NCI-H2081 (cell line): ENCODE data around the gene MRTFA.
"Not testable (repeated sequence)": the region's sequence is repeated elsewhere in the genome, so short reads cannot be mapped to it uniquely, and the experiment has no call there.

Experiments
- DNase-seq, 2 experiments: peaks; one replicate each; lab custom pipeline; 2025; lab: John Stamatoyannopoulos, UW

The MRTFA gene

DNA sequence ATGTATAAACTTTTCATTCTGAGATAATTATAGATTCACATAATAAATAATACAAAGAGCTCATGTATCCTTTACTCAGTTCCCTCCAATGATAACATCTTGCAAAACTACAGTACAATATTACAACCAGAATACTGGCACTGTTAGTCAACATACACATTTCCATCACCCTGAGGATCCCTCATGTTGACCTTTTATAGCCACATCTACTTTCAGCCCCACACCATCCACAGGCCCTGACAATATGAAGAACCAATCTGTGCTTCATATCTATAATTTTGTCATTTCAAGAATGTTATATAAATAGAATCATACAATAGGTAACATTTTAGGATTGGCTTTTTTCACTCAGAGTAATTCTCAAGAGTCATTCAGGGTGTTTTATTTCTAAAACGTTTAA is 115.5 kb downstream of the MRTFA start:
- DNase-seq: no peak

DNA sequence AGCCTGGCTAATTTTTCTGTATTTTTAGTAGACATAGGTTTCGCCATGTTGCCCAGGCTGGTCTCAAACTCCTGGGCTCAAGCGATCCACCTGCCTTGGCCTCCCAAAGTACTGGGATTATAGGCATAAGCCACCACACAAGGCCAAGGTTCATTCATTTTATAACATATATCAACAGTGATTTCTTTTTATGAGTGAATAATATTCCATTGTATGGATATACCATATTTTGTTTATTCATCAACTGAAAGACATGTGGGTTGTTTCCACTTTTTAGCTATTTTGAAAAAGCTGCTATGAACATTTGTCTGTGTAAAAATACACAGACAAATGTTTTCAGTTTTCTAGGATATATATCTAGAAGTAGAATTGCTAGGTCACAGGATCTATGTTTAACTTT is 116.0 kb downstream of the MRTFA start:
- no peak for DNase-seq

DNA sequence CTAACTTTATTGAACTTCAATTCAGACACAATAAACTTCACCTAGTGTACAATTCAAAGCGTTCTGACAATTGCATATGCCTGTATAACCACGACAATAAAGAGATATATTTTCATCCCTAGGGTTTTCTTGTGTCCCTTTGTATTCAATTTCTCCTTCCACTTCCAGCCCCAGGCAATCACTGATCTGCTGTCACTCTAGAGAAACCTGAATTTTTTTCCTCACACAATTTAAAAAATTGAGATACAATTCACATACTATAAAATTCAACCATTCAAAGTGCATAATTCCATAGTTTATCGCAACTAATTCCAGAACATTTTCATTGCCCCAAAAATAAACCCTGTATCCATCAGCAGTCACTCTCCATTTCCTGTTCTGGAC is 116.6 kb downstream of the MRTFA start:
- no peak for DNase-seq

DNA sequence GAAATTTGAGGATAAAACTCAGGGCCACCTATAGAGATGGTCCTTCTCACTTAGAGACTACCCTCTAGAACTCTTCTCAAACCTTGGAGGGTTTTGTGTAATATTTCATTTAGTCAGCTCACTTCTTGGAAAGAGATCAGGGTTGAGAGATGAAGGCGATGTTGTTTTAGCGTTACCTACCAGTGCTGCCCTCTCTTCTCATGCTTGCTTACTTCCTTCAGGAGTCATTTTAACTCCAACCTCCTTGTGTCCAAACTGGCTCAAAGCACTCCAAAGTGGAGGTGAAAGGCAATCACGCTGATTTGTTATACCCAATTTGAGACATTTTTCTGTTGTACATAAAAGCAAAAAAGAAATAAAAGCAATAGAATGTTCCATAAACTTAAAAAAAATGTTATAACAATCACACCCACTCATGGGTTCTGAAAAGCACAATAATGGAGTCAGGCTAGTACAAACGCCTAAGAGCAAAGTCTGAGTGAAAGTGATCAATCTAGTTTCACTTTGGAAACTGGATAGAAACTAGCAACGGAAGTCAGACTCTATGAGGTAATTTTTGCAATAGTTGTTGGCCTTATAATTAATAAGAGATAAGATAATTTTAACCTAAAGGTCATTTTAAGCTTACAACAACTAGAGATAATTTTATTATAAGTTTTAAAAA is 117.1 kb downstream of the MRTFA start:
- no peak for DNase-seq

DNA sequence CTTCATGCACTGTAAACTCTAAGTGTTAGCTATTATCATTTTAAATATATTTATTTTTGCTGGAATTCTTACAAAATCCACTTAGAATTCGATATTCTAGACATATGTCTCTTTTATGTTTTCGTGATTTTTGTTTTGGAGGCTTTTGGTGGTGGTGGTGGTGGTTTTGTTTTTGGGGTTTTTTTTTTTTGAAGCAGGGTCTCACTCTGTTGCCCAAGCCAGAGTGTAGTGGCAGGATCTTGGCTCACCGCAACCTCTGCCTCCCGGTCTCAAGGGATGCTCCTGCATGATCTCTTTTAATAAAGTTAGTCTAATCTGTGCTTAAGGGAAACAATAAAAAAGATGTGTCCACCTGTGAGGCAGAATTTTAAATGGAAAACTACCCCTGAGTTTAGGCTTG is 117.7 kb downstream of the MRTFA start:
- DNase-seq: no peak

DNA sequence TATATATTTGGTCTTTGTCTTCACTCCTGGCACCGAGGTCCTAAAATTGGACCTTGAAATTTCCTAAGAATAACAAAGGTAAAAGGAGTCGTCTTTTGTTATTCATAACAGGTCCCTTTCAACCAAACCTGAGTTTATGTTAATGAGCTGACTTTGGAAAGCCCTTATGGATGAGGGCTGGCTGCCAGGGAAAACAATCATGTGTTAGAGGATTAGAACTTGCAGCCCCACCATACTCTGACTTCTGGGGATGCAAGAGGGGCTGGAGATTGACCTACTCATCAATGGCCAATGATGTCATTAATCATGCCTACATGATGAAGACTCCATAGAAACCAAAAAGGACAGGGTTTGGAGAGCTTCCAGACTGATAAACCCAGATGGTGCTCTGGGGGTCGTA is 118.9 kb downstream of the MRTFA start:
- no peak for DNase-seq

DNA sequence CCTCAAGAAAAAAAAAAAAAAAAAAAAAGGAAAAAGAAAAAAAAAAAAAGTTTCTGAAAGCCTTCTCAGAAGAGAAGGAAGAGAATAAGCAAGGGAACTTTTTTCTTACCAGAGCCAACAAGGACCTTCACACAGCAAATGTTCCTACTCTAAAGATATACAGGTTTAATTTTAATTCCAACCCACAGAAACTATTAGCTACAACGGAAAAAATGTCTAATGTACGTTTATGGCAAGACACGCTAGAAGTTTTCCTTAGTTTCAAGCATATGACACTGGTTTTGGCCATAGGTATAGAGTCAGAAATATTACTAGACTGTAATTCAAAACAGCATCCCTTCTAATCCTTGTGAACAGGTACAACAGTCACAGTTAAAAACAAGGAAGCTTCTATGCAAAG is 120.1 kb downstream of the MRTFA start:
- no peak for DNase-seq

DNA sequence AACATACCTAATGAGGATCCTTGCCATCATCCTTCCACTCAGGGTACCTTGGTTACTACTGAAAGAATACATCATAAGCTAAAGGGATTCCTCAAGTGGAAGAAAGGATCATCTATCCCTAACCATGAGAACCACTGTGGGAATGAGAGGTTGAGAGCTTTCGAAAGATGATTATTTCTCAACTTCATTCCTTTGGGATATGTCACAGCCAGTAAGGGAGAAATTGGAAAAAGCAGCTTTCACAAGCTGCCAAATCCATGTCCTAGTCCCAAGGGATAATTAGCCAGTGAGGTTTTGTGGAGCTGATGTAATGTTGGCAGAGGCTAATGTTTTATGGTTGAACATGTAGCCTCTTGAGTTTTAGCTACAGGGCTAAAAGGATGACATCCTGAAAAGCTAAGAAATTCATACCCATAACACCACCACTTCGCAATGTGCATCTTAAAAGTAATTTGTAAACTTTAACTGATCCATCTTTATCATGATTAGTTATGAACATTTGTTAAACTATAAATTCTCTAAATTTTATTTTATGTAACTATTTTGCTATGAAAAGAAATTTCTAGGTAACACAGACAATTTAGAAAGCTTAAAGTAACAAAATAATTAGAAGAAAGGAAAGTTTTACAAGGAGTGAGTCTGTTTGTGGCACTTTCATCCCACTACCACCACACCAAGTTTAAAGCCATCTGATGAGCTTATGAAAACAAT is 123.9 kb downstream of the MRTFA start:
- no peak for DNase-seq

DNA sequence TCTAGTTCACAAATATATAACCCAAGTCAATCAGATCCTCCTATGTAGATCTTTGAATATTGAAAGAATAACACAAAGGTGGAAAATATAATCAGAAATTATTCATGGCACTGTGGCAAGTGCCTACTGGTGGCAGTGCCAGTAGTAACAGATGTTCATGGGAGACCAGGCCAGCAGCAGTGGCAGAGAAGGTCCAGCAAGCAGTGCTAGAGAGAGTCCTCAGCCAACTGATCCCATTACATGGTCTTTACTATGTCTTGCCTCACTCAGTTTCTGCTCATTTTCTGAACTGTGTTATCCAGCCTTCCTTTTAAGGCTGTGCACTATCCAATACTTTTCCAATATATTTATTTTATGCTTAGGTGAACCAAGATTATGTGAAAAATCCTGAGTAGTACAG is 124.9 kb downstream of the MRTFA start:
- no peak for DNase-seq

DNA sequence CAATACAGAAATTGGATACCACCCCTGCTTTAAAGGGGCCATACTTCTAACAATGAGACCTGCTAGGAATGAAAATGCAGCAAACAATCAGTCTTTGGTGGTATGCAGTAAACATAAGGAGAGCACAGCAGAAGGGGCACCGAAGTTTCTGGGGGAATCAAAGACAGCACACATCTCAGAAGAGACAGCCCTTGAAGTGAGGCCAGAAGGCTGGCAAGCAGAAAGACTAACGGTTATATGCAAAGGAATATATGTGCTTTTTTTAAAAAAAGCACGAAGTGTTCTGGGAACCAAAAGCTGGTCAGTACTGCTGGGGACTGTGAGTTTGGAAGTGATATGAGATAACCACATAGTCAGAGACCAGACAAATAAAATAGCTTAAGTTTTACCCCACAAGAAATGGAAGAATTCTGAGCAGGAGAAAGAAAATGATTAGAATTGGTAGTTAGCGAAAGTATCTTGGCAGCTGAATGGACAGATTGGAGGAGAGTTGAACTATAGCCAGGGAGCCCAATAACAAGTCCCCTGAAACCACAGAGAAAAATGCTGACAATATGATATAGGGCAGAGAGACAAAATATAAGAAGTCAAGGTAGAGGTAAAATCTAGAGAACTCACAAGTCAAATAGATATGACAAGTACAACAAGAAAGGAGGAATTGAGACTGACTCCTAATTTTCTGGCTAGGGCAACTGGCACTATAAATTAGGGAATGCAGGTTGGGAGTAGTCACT is 125.7 kb downstream of the MRTFA start:
- no peak for DNase-seq

DNA sequence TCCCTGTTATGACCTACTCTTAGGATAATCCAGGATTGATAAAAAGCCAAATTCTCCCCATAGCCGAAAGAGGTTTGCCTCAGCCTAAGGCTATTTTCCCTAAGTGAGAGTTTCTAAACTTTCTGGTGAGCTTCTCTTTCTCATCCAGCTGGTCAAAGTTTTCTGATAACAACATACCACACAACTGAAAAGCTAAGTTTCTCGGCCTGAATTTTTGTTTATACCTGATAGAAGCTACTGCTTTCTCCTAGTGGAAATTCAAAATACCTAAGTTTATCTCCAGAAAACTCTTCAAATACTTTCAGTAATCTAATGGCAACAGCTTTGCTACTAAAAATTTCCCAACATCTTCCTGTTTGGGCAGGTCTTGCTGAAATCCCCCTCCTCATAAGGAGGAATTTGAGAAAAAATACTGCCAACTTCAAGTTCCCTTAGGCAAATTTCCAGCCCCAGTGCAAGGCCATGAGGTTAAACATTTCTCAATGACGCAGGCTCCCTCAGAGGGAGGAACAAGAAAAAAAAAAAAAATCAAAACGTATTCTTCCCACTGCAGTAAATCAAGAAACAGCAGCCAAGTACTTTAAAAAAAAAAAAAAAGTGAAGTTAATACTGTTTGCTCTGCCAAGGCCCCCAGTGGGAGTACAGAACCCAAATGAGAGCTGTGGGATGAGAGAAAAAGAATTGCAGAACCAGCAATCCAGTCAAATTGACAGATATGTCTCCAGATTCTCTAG is 127.0 kb downstream of the MRTFA start:
- no peak for DNase-seq

DNA sequence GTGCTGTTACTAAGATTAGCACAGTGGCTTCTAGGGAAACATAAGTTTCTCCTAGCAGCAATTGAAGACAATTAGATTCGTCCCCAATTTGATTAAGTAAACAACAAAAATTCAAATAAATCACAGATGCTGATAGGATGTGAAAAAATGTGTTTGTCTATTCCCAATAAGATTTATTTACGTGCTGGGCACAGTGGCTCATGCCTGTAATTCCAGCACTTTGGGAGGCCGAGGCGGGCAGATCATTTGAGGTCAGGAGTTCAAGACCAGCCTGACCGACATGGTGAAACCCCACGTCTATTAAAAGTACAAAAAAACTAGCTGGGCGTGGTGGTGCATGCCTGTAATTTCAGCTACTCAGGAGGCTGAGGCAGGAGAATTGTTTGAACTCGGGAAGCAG is 128.5 kb downstream of the MRTFA start:
- not testable (repeated sequence) for DNase-seq

DNA sequence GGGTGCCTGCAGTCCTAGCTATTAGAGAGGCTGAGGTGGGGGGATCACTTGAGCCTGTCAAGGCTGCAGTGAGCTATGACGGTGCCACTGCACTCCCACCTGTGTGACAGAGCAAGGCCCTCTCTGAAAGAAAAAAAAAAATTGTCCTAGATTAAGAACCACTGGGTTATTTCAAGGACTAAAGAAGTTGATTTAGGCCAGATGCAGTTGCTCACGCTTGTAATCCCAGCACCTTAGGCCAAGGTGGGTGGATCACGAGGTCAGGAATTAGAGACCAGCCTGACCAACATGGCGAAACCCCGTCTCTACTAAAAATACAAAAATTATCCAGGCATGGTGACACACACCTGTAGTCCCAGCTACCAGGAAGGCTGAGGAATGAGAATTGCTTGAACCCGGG is 129.0 kb downstream of the MRTFA start:
- DNase-seq: no peak

DNA sequence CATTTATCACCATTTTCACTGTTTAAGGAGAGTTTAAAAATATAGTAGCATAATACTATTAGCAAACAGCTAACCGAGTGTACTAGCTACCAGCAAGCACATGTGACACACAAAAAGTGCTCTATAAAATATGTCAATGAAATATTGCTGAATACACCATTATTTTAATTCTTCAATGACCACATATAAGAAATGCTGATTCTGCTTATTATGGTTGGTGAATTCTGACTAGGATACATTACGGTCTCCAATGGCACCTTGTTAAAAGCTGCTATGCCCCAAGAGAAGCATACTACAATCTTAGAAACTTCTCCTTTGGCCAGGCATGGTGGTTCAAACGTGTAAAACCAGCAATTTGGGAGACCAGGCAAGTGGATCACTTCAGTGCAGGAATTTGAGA is 129.8 kb downstream of the MRTFA start:
- DNase-seq: no peak

DNA sequence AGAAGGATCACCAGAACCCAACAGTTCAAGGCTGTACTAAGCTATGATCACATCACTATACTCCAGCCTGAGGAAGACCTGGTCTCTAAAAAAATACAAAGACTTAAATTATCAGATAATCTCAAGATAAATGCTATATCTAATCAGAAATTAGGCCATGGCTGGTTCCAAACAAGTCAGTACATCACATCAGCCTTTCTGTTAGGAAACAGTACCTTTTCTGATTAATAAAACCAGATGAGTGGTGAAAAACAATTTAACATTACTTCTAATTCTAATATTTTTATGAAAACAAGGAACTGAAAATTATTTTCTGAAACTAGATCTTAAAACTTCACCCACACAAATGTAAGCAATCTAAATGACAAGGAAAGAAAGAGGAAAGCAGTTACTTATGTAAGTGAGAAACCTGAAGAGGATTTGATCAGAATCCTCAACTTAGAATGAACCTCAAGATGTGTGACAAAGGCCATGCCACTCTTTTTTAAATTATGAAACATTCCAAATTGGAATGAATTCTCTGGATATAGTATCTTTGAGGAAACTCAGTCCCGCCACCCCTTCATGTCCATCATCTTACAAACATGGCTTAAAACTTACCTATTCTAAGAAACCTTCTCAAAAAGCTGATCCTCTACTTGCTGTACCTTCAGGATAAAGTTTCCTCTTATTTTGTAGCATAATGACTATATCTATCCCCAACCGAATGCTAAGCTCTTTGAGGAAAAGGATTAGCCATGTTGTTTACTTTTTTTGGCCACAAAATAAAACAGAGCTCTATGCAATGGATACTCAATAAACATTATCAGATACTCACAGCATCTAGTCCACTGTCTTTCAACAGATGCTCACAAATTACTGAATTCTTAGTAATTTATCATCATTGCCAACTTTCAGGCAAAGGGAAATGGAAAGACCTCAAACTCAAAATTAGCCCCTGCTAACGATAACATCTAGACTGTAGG is 132.0 kb downstream of the MRTFA start:
- no peak for DNase-seq

DNA sequence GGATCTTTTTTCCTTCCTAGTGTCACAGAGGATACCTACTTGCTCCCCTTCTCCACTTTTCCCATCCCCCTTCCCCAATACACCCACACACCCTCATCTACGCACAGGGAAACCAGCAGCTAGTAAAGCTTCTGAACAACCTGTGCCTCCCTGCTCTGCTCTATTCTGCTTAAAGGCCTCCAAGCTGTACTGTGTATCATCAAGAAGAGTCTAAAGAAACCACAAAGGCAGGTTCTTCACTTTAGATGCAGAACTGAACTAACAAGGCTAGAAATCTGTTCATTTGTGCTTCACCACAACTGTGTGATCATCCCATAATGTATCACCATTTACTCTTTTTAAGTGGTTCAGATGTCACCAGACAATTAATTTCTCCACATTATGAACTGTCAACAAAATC is 133.6 kb downstream of the MRTFA start:
- no peak for DNase-seq

DNA sequence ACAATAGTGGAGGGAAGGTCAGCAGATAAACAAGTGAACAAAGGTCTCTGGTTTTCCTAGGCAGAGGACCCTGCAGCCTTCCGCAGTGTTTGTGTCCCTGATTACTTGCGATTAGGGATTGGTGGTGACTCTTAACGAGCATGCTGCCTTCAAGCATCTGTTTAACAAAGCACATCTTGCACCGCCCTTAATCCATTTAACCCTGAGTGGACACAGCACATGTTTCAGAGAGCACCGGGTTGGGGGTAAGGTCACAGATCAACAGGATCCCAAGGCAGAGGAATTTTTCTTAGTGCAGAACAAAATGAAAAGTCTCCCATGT is 136.1 kb downstream of the MRTFA start:
- DNase-seq: not testable (repeated sequence)

DNA sequence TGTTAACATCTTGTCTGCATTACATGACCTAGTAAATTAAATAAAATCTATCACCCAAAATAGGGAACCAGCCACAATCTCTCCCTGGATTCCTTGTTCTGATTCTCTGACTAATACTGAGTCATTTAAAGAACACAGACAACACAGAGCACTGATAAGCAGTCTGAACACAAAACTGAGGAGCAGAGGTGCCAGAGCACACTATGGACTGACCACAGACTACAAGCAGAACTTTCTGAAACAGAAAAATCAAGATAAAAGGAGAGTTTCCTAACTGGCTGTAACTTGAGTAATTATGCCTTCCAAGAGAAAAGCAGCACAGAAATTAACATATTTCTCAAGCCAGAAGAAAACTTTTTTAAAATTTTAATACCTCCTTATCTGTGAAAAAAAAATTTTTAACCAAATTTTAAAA is 137.3 kb downstream of the MRTFA start:
- no peak for DNase-seq

DNA sequence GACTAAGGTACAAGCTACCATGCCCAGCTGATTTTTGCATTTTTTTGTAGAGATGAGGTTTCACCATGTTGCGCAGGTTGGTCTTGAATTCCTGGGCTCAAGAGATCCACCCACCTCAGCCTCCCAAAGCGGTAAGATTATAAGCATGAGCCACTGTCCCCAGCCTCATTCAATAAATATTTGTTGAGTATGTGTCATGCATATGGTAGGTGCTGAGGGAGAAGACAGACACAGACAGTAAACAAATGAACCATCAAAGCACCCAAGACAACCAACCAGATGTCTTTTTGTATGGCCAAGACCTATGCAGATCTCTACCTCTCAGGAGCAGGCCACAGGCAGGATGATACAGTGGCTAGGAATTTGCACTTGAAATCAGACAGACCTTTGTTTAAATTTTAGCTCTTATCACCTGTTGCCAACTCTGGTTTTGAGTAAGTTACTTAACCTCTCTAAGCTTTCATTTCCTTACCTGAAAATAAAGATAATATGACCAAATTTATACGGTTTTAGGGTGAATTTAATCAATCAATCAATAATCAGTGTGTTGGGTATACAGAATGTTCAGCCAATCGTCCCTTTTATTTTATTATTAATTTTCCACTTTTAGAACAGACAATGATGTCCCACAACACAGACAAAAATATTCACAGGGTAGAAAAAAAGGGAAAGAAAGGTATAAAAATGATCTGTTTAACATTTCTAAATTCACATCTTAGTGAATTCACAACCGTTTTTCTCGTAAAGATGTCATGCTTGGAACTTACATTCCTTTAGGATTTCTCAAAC is 137.9 kb downstream of the MRTFA start:
- no peak for DNase-seq

DNA sequence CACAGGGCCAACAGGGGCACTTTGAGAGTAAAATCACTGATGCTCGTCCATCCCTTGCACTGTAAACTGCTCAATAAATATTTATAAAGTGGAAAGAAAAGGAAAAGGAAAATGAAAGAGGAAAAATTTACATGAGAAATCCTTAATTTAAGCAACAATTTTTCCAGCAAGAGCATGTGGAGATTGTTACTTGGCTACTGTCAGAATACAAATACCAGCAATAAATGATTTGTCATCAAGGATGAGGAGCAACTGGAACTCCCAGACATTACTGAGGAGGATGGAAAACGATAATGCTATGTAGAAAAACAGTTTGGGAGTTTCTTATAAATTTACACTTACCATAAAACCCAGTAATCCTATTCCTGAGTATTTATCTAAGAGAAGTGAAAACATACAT is 143.1 kb downstream of the MRTFA start:
- no peak for DNase-seq
